ENCODE results near the gene NAB2. TPM values are rescaled to one million over a fixed set of nuclear protein-coding genes. Genes with fewer than 3 reads are reported as not detected.

NAB2 gene
- total RNA-seq, 2 donors from 2014 or later: 19.0 to 65.5 TPM

DNA sequence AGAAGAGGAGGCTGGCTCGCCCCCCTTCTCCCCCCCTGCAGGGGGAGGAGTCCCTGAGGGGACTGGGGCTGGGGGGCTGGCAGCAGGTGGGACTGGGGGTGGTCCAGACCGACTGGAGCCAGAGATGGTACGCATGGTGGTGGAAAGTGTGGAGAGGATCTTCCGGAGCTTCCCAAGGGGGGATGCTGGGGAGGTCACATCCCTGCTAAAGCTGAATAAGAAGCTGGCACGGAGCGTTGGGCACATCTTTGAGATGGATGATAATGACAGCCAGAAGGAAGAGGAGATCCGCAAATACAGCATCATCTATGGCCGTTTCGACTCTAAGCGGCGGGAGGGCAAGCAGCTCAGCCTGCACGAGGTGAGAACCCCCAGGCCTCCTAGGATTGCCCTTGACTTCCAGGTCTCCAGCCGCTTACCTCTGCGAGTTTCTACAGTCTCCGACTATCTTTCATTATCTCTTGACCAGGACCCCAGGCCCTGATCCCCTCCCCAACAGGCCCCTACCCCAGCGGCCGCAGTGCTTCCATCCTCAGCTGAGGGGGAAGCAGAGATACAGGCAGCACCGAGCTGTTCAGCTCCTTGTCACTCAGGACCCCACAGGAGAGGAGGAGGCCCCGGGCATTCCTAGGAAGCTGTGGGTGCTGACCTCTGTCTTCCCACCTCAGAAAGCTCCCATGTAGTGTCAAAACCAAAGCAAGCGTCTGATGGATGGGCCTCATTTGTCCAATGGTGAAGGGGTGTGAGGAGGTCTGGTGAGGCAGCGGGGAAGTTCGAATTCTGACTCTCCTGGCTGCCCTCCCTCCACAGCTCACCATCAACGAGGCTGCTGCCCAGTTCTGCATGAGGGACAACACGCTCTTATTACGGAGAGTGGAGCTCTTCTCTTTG lies 3.0 kb downstream of the NAB2 start:
- Histone ChIP-seq H3K36me3 (peaks cover 0 to 7% of the 10 kb centered on the region in 2 donors), H3K9me3 (no peaks in the 10 kb centered on the region), H3K4me3 (no peak overlapping the region), H3K27me3 (replicated peaks; ENCODE audit: insufficient read depth) (no peaks in the 10 kb centered on the region), H3K4me1 (replicated peaks) (peaks cover 34% of the 10 kb centered on the region), H3K27ac (peak overlapping the region; percentile 79 to 99)
- no peak for DNase-seq (ENCODE audit: low spot score)
- no peak for TF ChIP-seq POLR2AphosphoS5 (IDR thresholded peaks at IDR 0.05)
- TF ChIP-seq POLR2A (IDR thresholded peaks at IDR 0.05): no peak
- TF ChIP-seq, protein P1, sequence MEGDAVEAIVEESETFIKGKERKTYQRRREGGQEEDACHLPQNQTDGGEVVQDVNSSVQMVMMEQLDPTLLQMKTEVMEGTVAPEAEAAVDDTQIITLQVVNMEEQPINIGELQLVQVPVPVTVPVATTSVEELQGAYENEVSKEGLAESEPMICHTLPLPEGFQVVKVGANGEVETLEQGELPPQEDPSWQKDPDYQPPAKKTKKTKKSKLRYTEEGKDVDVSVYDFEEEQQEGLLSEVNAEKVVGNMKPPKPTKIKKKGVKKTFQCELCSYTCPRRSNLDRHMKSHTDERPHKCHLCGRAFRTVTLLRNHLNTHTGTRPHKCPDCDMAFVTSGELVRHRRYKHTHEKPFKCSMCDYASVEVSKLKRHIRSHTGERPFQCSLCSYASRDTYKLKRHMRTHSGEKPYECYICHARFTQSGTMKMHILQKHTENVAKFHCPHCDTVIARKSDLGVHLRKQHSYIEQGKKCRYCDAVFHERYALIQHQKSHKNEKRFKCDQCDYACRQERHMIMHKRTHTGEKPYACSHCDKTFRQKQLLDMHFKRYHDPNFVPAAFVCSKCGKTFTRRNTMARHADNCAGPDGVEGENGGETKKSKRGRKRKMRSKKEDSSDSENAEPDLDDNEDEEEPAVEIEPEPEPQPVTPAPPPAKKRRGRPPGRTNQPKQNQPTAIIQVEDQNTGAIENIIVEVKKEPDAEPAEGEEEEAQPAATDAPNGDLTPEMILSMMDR (IDR thresholded peaks at IDR 0.05): no peak
- 69% methylated on average over 24 of the region's 25 CpGs for WGBS
- intact Hi-C loops (cut with DNase I): no loop called here

- intact Hi-C loops (cut with DNase I): no loop called here
- peaks cover 34% of the 10 kb centered on the region for H3K4me1 ChIP-seq (replicated peaks)
- peaks cover 0 to 10% of the 10 kb centered on the region in 2 donors for H3K36me3 ChIP-seq
- 51% methylated on average over 5 of the region's 5 CpGs for whole genome bisulfite sequencing
- peak overlapping the region; percentile 79 to 99 for H3K27ac ChIP-seq
- H3K4me3 ChIP-seq: no peak overlapping the region
- DNase-seq (ENCODE audit: low spot score): no peak
- no peaks in the 10 kb centered on the region for H3K9me3 ChIP-seq
- TF ChIP-seq POLR2A (IDR thresholded peaks at IDR 0.05) (no peak), POLR2AphosphoS5 (IDR thresholded peaks at IDR 0.05) (no peak)
- TF ChIP-seq, protein P1 (IDR thresholded peaks at IDR 0.05): no peak
- no peaks in the 10 kb centered on the region for H3K27me3 ChIP-seq (replicated peaks; ENCODE audit: insufficient read depth)
These were observed 3.6 kb downstream of the NAB2 start for GRCh38 chr12:57092529-57092862.

GRCh38 chr12:57092876-57093414 lies 4.0 kb downstream of the NAB2 start:
- peaks cover 0 to 10% of the 10 kb centered on the region in 2 donors for H3K36me3 ChIP-seq
- WGBS: 58% methylated on average over 4 of the region's 4 CpGs
- DNase-seq (ENCODE audit: low spot score): no peak
- peak overlapping the region; percentile 79 to 99 for H3K27ac ChIP-seq
- H3K9me3 ChIP-seq: no peaks in the 10 kb centered on the region
- peaks cover 34% of the 10 kb centered on the region for H3K4me1 ChIP-seq (replicated peaks)
- no peak overlapping the region for H3K4me3 ChIP-seq
- TF ChIP-seq POLR2A (IDR thresholded peaks at IDR 0.05) (no peak), POLR2AphosphoS5 (IDR thresholded peaks at IDR 0.05) (no peak)
- TF ChIP-seq, protein P1 (IDR thresholded peaks at IDR 0.05): no peak
- H3K27me3 ChIP-seq (replicated peaks; ENCODE audit: insufficient read depth): no peaks in the 10 kb centered on the region
- intact Hi-C loops (cut with DNase I): no loop called here

- peaks cover 0 to 10% of the 10 kb centered on the region in 2 donors for H3K36me3 ChIP-seq
These were observed 4.7 kb downstream of the NAB2 start for GRCh38 chr12:57093415-57094207.

More at GRCh38 chr12:57093415-57094207, 4.7 kb downstream of the NAB2 start:
- no peak overlapping the region for H3K4me3 ChIP-seq
- TF ChIP-seq, protein P1 (IDR thresholded peaks at IDR 0.05): peak in 2 of 4 experiments; percentile 43 to 57
- TF ChIP-seq POLR2AphosphoS5 (IDR thresholded peaks at IDR 0.05): peak; percentile 37
- peak; percentile 52 for TF ChIP-seq POLR2A (IDR thresholded peaks at IDR 0.05)
- peak; percentile 67 for DNase-seq (ENCODE audit: low spot score)
- no peaks in the 10 kb centered on the region for H3K27me3 ChIP-seq (replicated peaks; ENCODE audit: insufficient read depth)
- H3K27ac ChIP-seq: peak overlapping the region; percentile 79 to 99
- no peaks in the 10 kb centered on the region for H3K9me3 ChIP-seq
- intact Hi-C loops (cut with DNase I): loop anchor here (2.0 kb wide), 1 partner anchor 17 kb away; the partner anchor contains the start of gene STAT6
- peaks cover 34% of the 10 kb centered on the region for H3K4me1 ChIP-seq (replicated peaks)
- WGBS: 29% methylated on average over 15 of the region's 24 CpGs
